GF-D8 (cell line): ENCODE data around the gene OR4D10.

Experiments
- DNase-seq: peaks from one replicate; lab custom pipeline; 2025; lab: John Stamatoyannopoulos, UW

Gene OR4D10

GRCh38 chr11:59528711-59529110 lies 55.6 kb downstream of the OR4D10 start:
- DNase-seq: no peak
